Measurements from ENCODE around the gene PLXNA2.

The PLXNA2 gene

DNA sequence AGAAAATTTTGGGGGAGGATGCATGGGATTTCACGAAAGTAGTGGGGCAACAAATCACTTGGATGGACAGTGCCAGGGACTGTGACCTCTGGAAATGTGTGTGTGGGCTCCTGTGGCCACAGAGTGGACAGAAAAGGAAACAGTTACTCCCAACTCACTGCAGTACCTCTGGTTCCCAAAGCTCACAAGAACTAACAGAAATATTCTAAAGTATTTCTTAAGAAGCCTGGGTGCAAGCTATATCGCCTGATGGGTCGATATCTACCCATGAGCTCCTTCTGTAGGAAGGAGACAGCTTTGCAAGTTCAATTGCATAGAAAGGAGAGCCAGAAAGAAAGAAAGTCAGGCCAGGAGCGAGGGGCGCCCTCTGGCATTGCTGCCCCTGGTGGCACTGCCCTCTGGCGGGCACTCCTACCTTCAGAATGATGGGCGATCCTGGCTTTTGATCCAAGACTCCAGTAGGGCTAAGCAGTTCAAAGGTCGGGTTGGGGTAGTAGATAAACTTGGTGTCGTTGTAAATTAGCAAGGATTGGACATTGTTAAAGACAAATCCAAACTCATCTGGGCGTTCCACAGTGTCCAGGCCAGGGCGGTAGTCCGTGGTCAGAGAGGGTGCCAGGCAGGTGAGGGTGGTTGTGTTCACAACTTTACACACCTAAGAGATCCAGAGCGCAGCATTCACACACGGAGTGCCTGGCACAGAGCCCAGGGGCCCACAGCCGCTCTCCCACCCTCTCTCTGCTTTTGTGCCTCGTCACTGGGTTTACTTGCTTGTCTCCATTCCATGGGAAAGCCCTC, 198.5 kb downstream of the PLXNA2 start:
- Histone ChIP-seq H3K27ac (ENCODE audit: low read depth, low read length) (no peak overlapping the region), H3K9ac (ENCODE audit: low read length) (no peak overlapping the region), H2BK5ac (ENCODE audit: low read length) (no peak overlapping the region), H3K56ac (ENCODE audit: low read length) (no peak overlapping the region), H3K79me2 (ENCODE audit: control insufficient read depth, insufficient read depth, low read length) (no peaks in the 10 kb centered on the region), H3K4ac (ENCODE audit: low read depth, low read length) (no peak overlapping the region), H3K27me3 (ENCODE audit: insufficient read depth, low read length, poor library complexity) (no peaks in the 10 kb centered on the region), H3K18ac (ENCODE audit: low read length) (no peak overlapping the region), H3K23ac (ENCODE audit: low read length) (no peak overlapping the region), H4K8ac (ENCODE audit: low read depth, low read length) (no peak overlapping the region), H2BK120ac (ENCODE audit: low read depth, low read length) (no peak overlapping the region), H3K4me1 (ENCODE audit: control insufficient read depth, low read depth, low read length) (peaks cover 2% of the 10 kb centered on the region), H3K79me1 (ENCODE audit: low read length) (no peaks in the 10 kb centered on the region), H3K4me2 (ENCODE audit: low read length) (no peak overlapping the region), H4K5ac (ENCODE audit: low read length) (no peak overlapping the region), H2AK5ac (ENCODE audit: low read length) (no peak overlapping the region), H3K4me3 (ENCODE audit: low read length) (no peak overlapping the region), H2BK15ac (replicated peaks; ENCODE audit: low read depth) (no peak overlapping the region), H3K36me3 (ENCODE audit: control insufficient read depth, insufficient read depth, low read length) (peaks cover 4% of the 10 kb centered on the region)
- DNase-seq = no peak
- no CpG with 5 or more reads among the region's 16 CpGs for WGBS (ENCODE audit: extremely low coverage, insufficient coverage, low lambda C conversion rate)

DNA sequence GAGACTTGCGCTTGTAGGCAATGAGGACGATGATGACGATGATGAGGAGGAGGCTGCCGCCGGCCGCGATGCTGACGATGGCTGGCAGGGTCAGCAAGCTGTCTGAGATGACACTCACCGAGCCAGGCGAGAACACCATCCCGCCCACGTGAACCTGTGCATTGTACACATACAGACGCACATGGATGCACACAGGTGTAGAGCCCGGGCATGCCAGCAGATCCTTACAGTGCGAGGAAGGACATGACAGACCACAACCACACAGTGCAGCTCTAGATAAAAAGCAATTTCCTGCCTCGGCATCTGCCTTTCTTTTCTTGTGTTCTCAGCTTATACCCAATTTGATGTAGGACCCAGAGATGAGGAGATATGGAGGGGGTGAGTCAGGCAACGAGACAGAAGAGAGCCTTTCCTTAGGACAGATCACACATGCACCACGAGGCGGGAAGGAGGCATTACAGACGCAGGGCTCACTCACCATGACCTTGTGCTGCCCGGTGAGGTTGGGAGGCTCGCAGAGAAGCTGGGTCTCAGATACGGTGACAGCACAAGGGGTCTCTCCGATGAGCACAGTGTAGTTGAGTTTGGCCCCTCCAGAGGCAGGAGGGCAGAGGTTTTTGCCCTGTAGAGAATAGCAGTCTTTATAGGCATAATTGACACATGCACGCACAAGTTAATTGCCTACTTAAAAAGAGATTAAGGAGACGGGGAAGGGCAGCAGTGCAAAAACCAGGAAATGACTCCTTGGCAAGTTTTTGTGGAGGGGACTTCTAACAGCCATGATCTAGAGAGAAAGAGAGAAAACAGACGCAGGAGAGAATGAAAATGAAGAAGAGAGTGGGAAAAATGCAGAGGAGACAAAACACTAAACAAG, 199.4 kb downstream of the PLXNA2 start:
- Histone ChIP-seq H3K27me3 (ENCODE audit: insufficient read depth, low read length, poor library complexity) (no peaks in the 10 kb centered on the region), H3K4me3 (ENCODE audit: low read length) (no peak overlapping the region), H2BK15ac (replicated peaks; ENCODE audit: low read depth) (no peak overlapping the region), H3K56ac (ENCODE audit: low read length) (no peak overlapping the region), H3K27ac (ENCODE audit: low read depth, low read length) (no peak overlapping the region), H3K23ac (ENCODE audit: low read length) (no peak overlapping the region), H3K36me3 (ENCODE audit: control insufficient read depth, insufficient read depth, low read length) (peaks cover 4% of the 10 kb centered on the region), H2AK5ac (ENCODE audit: low read length) (no peak overlapping the region), H3K4me1 (ENCODE audit: control insufficient read depth, low read depth, low read length) (peaks cover 2% of the 10 kb centered on the region), H2BK120ac (ENCODE audit: low read depth, low read length) (no peak overlapping the region), H3K4me2 (ENCODE audit: low read length) (no peak overlapping the region), H4K8ac (ENCODE audit: low read depth, low read length) (no peak overlapping the region), H3K4ac (ENCODE audit: low read depth, low read length) (no peak overlapping the region), H2BK5ac (ENCODE audit: low read length) (no peak overlapping the region), H3K79me1 (ENCODE audit: low read length) (no peaks in the 10 kb centered on the region), H3K18ac (ENCODE audit: low read length) (no peak overlapping the region), H3K79me2 (ENCODE audit: control insufficient read depth, insufficient read depth, low read length) (no peaks in the 10 kb centered on the region), H3K9ac (ENCODE audit: low read length) (no peak overlapping the region), H4K5ac (ENCODE audit: low read length) (no peak overlapping the region)
- WGBS (ENCODE audit: extremely low coverage, insufficient coverage, low lambda C conversion rate) = no CpG with 5 or more reads among the region's 27 CpGs
- no peak for DNase-seq

DNA sequence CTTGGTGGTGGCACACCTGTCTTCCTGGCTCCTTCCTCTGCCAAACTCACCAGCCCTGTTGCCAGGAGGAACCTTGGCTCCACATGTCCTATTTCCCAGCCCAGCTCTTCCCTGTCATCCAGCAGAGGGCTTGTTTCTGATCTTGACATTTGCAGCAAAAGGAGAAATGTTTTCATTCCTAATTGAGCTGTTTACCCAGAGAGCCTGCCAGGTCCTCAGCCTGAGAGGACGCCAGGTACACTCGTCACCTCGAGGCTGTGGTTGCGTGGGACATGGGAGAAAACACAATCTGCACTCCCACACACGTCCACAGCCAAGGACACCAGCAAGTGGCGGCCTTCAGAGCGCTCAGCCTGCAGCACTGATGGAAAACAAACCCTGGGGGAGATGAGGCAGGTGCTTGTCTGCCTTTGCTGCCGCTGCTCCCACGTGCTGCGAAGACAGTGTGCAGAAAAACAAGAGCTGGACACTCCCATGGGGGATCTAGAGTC, 200.4 kb downstream of the PLXNA2 start:
- Histone ChIP-seq H3K23ac (ENCODE audit: low read length) (no peak overlapping the region), H3K79me2 (ENCODE audit: control insufficient read depth, insufficient read depth, low read length) (no peaks in the 10 kb centered on the region), H3K27me3 (ENCODE audit: insufficient read depth, low read length, poor library complexity) (no peaks in the 10 kb centered on the region), H3K36me3 (ENCODE audit: control insufficient read depth, insufficient read depth, low read length) (peaks cover 9% of the 10 kb centered on the region), H2AK5ac (ENCODE audit: low read length) (no peak overlapping the region), H3K9ac (ENCODE audit: low read length) (no peak overlapping the region), H2BK120ac (ENCODE audit: low read depth, low read length) (no peak overlapping the region), H2BK15ac (replicated peaks; ENCODE audit: low read depth) (no peak overlapping the region), H4K8ac (ENCODE audit: low read depth, low read length) (no peak overlapping the region), H3K4me2 (ENCODE audit: low read length) (no peak overlapping the region), H3K56ac (ENCODE audit: low read length) (no peak overlapping the region), H3K4me3 (ENCODE audit: low read length) (no peak overlapping the region), H3K18ac (ENCODE audit: low read length) (no peak overlapping the region), H3K4ac (ENCODE audit: low read depth, low read length) (no peak overlapping the region), H4K5ac (ENCODE audit: low read length) (no peak overlapping the region), H2BK5ac (ENCODE audit: low read length) (no peak overlapping the region), H3K79me1 (ENCODE audit: low read length) (no peaks in the 10 kb centered on the region), H3K27ac (ENCODE audit: low read depth, low read length) (no peak overlapping the region), H3K4me1 (ENCODE audit: control insufficient read depth, low read depth, low read length) (peaks cover 2% of the 10 kb centered on the region)
- WGBS (ENCODE audit: extremely low coverage, insufficient coverage, low lambda C conversion rate) = no CpG with 5 or more reads among the region's 10 CpGs
- no peak for DNase-seq

DNA sequence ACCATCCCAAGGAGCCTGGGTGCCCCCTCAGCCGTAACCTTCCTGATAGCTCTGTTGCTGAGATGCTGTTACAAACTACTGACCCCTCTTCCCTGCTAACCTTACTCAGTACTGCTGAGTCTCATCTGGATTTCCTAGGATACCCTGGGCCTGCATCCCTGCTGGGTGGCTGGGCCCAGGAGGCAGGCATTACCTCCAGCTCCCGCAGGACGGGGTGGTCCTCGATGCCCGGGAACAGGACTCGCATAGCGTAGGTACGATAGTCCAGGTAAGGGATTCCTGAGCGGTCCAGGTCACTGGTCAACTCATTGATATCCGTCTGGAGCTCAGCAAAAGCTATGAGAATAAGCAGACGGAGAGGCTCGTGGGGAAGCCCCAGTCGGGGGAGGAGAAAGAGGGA, 201.3 kb downstream of the PLXNA2 start:
- Histone ChIP-seq H3K56ac (ENCODE audit: low read length) (no peak overlapping the region), H2BK120ac (ENCODE audit: low read depth, low read length) (no peak overlapping the region), H3K27ac (ENCODE audit: low read depth, low read length) (no peak overlapping the region), H3K36me3 (ENCODE audit: control insufficient read depth, insufficient read depth, low read length) (peaks cover 13% of the 10 kb centered on the region), H3K4me3 (ENCODE audit: low read length) (no peak overlapping the region), H2BK15ac (replicated peaks; ENCODE audit: low read depth) (no peak overlapping the region), H3K4me1 (ENCODE audit: control insufficient read depth, low read depth, low read length) (peaks cover 2% of the 10 kb centered on the region), H3K4ac (ENCODE audit: low read depth, low read length) (no peak overlapping the region), H3K79me2 (ENCODE audit: control insufficient read depth, insufficient read depth, low read length) (no peaks in the 10 kb centered on the region), H3K23ac (ENCODE audit: low read length) (no peak overlapping the region), H3K79me1 (ENCODE audit: low read length) (no peaks in the 10 kb centered on the region), H3K18ac (ENCODE audit: low read length) (no peak overlapping the region), H4K8ac (ENCODE audit: low read depth, low read length) (no peak overlapping the region), H3K27me3 (ENCODE audit: insufficient read depth, low read length, poor library complexity) (no peaks in the 10 kb centered on the region), H2AK5ac (ENCODE audit: low read length) (no peak overlapping the region), H3K4me2 (ENCODE audit: low read length) (no peak overlapping the region), H2BK5ac (ENCODE audit: low read length) (no peak overlapping the region), H4K5ac (ENCODE audit: low read length) (no peak overlapping the region), H3K9ac (ENCODE audit: low read length) (no peak overlapping the region)
- no peak for DNase-seq
- no CpG with 5 or more reads among the region's 13 CpGs for WGBS (ENCODE audit: extremely low coverage, insufficient coverage, low lambda C conversion rate)

DNA sequence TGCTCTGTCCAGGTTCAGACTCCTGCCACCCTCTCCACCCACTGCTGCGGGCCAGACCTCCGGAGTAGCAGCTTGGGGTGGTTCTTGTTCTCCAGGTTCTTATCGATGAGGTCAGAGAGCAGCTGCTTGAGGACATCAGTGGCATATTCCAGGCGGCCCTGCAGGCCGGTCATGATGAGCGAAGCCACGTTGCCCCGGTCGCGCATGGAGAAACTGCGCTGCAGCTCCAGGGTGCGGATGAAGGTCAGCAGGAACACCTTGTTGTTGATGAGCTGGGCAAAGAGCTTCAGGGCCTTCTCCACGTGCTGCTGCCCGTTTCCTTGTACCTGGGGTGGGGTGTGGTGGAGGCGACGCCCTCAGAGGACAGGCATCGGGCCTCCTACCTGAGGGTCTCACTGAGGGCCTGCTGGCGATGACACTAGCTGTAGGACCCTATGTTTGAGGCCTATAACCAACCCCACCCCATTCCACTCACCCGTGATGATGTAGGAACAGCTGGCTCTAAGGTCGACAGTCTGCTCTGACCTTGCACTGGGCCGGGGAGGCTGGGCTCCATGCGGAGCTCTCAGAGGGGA, 202.1 kb downstream of the PLXNA2 start:
- no peak overlapping the region for H2BK120ac ChIP-seq (ENCODE audit: low read depth, low read length)
- H3K4me2 ChIP-seq (ENCODE audit: low read length) = no peak overlapping the region

More for the DNA sequence above, 202.1 kb downstream of the PLXNA2 start:
- Histone ChIP-seq H2BK15ac (replicated peaks; ENCODE audit: low read depth) (no peak overlapping the region), H3K36me3 (ENCODE audit: control insufficient read depth, insufficient read depth, low read length) (peaks cover 13% of the 10 kb centered on the region), H3K27me3 (ENCODE audit: insufficient read depth, low read length, poor library complexity) (no peaks in the 10 kb centered on the region), H4K8ac (ENCODE audit: low read depth, low read length) (no peak overlapping the region), H3K4me3 (ENCODE audit: low read length) (no peak overlapping the region), H3K18ac (ENCODE audit: low read length) (no peak overlapping the region), H3K4me1 (ENCODE audit: control insufficient read depth, low read depth, low read length) (peaks cover 4% of the 10 kb centered on the region), H3K4ac (ENCODE audit: low read depth, low read length) (no peak overlapping the region), H3K27ac (ENCODE audit: low read depth, low read length) (no peak overlapping the region), H3K79me1 (ENCODE audit: low read length) (no peaks in the 10 kb centered on the region), H3K56ac (ENCODE audit: low read length) (no peak overlapping the region), H4K5ac (ENCODE audit: low read length) (no peak overlapping the region), H2AK5ac (ENCODE audit: low read length) (no peak overlapping the region), H3K9ac (ENCODE audit: low read length) (no peak overlapping the region), H2BK5ac (ENCODE audit: low read length) (no peak overlapping the region), H3K79me2 (ENCODE audit: control insufficient read depth, insufficient read depth, low read length) (no peaks in the 10 kb centered on the region), H3K23ac (ENCODE audit: low read length) (no peak overlapping the region)
- WGBS (ENCODE audit: extremely low coverage, insufficient coverage, low lambda C conversion rate) = no CpG with 5 or more reads among the region's 22 CpGs
- no peak for DNase-seq

Measured in mesendoderm (in vitro differentiated cells).